NCI-H69 (cell line): ENCODE measurements around the gene SLC22A4.

ENCODE experiments used
- DNase-seq: peaks from one replicate; lab custom pipeline; 2025; lab: John Stamatoyannopoulos, UW

SLC22A4 gene

DNA sequence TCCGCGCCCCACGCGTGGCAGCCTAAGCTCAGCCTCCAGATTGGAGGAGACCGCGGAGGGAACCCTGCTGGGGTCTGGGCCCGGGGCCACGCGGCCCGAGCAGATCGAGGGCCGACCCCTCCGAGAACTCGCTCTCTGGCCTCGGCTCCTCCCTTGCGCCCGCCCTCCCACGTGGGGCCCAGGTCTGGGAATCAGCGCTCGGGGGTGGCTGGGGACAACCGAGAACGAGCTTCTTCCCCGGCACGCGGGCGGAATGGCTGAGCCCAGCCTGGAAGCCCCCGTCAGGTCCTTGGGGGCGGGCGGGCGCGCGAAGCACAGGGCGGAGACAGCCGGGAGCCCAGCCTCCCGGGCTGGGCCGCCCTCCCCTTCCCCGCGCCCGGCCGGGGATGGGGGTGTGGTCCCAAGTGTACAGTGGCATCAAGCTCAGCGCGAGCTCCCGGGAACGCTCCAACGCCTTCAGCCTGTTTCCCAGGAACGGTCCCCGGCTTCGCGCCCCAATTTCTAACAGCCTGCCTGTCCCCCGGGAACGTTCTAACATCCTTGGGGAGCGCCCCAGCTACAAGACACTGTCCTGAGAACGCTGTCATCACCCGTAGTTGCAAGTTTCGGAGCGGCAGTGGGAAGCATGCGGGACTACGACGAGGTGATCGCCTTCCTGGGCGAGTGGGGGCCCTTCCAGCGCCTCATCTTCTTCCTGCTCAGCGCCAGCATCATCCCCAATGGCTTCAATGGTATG, at the start of gene SLC22A4:
Gene SLC22A4 (plus strand): TSS at position 403 of the 736 bp plus-strand sequence. CDS start 223 bp downstream, at position 626.
- DNase-seq, result peak; percentile 98

- DNase-seq, result peak; percentile 39
Measured at GRCh38 chr5:132245593-132245992, 48.6 kb upstream of the SLC22A4 start.

DNA sequence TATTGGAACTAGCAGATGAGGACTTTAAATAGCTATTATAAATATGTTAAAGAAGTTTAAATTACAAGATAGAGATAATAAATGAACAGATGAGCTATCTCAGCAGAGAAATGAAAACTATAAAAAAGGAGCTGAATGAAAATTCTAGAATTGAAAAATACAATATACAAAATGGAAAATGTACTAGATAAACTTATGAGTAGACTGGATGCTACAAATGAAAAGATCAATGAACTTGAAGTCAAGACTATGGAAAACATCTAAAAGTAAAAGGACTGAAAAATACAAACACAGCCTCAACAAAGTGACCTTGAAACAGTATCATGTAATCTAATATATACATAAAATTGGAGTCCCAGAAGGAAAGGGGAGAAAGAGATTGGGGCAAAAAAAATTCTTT, 47.4 kb upstream of the SLC22A4 start:
- no peak for DNase-seq

- DNase-seq, result no peak
Measured at GRCh38 chr5:132250547-132250946, 43.6 kb upstream of the SLC22A4 start.

- no peak for DNase-seq
Measured at GRCh38 chr5:132251220-132251725, 42.9 kb upstream of the SLC22A4 start.

GRCh38 chr5:132253008-132253441, 41.2 kb upstream of the SLC22A4 start:
- peak; percentile 85 for DNase-seq

GRCh38 chr5:132253452-132254320, 40.5 kb upstream of the SLC22A4 start:
- DNase-seq, result peak; percentile 71

DNA sequence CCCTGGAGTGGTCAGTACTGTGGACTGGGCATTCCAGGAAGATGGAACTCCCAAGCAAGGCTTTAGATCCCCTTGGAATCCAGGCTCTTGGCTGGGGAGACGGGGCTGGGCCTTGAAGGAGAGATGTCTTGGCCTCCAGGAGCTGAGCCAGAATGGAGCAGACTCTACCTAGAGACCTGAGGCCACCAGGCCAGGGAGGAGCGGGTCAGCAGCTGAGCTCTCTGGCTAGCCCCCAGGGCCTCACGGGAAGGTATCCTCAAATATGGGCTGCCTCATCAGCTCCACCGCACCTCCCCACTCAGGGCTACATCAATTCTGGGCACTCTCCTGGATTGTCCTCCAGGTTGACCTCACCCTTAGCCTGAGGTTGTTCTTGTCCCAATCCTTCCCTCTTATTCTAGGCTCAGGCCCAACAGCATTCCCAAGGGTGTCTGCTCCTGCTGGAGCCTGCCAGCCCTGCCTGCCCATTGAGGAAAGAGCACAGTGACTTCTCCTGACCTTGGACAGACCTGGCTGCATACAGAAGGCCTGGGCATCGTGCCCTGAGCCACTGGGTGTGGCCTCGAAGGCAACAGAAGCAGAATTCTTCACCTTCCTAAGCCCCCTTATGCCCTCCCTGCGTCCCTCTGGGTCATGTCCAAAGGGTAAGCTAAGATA, 39.7 kb upstream of the SLC22A4 start:
- peak; percentile 27 for DNase-seq

DNA sequence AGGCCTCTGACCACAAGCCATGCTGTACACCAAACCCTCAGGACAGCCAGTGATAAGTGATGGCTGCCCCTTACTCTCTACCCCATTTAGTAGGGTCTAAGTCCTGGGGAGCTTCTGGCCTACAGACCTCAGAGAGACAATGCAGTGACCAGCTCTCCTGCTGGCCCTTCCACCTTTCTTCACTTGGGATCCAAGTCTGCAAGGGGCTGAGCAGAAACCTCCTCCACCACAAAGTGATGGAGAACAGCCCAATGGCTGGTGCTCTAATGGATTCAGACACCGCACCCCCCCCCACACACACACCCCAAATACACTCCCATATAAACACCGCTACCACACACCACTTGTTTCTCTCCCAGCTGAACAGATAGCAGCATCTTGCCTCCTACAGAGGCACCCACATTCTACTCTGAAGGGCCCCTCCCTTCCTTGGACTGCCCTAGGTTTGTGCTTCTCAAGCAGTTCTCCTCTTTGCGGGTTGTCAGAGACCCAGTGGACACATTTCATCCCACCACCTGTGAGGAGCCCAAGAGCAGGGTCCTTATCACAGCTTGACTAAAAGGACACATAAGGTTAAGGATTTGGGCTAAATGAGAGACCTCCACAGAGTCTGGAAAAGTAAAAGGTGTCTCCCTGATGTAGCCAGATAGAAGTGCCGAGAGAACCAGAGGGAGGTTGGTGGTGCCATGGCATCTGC, 38.0 kb upstream of the SLC22A4 start:
- DNase-seq, result no peak

DNA sequence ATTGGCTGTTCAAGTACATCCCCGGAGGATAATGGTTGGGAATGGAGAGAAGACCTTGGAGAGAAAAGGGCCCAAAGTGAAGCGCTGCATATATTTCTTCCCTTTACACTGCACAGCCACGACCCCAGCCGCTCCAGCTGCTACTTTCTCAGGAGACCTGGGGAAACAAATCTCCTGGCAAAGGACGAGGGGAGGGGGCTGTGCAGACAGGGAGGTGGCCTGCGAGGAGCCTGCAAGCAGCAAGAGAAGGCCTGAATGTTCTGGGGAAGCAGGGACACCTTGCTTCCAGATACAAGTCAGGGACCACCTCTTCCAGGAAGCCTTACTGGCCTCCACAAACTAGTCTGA, 37.4 kb upstream of the SLC22A4 start:
- DNase-seq, result no peak

- no peak for DNase-seq
Measured at GRCh38 chr5:132257131-132258101, 36.8 kb upstream of the SLC22A4 start, which contains the start of gene PDLIM4. Gene PDLIM4 (plus strand): TSS chr5:132257696. CDS start chr5:132257735, 39 bp downstream.

GRCh38 chr5:132258102-132259068, 35.8 kb upstream of the SLC22A4 start:
- DNase-seq, result no peak

- DNase-seq, result peak; percentile 53
Measured at GRCh38 chr5:132259069-132259851, 34.9 kb upstream of the SLC22A4 start.

DNA sequence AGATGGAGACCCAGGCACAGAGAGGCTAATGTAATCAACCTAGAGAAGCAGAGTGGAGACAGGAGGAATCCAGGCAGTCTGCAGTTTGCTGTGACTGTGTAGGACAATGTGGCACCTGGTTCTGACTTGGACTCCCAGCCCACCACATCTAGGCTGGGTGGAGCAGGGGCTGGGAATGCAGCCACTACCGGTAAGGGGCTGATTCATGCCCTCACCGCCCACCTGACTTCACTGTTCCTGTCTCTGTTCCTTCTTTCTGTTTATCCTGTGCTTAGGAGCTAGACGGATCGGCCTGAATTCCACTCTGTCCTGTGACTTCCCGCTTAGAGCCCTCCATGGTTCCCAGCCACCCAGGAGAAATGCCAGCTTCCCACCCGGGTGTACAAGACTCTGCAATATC, 34.1 kb upstream of the SLC22A4 start:
- no peak for DNase-seq

GRCh38 chr5:132260714-132261551, 33.3 kb upstream of the SLC22A4 start:
- DNase-seq, result peak; percentile 51

DNA sequence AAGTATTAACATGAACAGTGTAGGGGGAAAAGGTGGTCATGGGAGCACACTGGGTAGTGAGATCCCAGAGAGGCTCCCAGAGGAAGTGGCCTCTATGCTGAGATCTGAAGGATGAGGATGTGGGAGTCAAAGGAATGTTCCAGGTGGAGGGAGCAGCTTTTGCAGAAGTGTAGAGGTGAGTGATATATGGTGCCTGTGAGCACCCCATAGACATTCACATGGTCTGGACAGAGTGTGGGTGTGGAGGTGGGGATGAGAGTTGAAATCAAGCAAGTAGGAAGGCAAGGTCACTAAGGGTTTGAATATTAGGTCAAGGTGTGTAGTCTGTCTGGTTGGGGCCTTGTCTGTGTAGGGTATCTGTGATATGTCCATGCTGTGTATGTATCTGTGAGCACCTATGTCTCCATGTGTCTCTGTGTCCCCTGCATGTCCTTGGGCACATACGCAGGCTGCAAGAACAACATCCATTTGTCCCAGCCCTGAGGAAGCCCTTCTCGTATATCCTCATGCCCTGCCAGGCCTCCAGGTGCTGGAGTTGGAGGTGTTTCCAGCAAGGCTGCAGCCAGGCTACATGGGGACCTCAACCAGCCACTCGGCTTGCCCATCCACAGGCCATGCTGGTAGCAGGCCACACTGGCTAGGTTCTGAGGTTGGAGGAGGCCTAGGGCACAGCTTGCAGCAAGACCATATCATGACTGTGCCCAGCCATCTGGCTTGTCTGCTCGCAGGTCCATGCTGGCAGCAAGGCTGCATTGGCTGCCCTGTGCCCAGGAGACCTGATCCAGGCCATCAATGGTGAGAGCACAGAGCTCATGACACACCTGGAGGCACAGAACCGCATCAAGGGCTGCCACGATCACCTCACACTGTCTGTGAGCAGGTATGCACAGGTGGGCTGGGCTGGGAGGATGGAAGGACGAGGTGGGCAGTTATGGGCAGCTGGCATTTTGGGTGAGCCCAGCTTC, 32.0 kb upstream of the SLC22A4 start:
- no peak for DNase-seq
